Gastrocnemius medialis (tissue), 4 donors: ENCODE results near the gene MSTN.
"Not testable (repeated sequence)": the region's sequence is repeated elsewhere in the genome, so short reads cannot be mapped to it uniquely, and the experiment has no call there.

ENCODE experiments used
- CTCF ChIP-seq, 5 experiments: fragments of 450-650 bp in 3 of 5; fragments of 200-600 bp in 2 of 5; sonication (generic) in 2 of 5; IDR thresholded peaks in 4 of 5; conservative IDR thresholded peaks in 1 of 5; 1 replicate in 4 of 5; 2 replicates in 1 of 5; pipeline ENCODE4 v1.5.1; 2016 to 2019; ENCODE audit warnings: antibody characterized with exemption in 5 of 5, mild to moderate bottlenecking in 3 of 5, moderate library complexity in 3 of 5
- POLR2A ChIP-seq, 2 donors: fragments of 450-650 bp; IDR thresholded peaks; one replicate each; pipeline ENCODE4 v1.6.1; 2017; ENCODE audit warnings: antibody characterized with exemption in 2 of 2, mild to moderate bottlenecking in 2 of 2, moderate library complexity in 2 of 2

DNA sequence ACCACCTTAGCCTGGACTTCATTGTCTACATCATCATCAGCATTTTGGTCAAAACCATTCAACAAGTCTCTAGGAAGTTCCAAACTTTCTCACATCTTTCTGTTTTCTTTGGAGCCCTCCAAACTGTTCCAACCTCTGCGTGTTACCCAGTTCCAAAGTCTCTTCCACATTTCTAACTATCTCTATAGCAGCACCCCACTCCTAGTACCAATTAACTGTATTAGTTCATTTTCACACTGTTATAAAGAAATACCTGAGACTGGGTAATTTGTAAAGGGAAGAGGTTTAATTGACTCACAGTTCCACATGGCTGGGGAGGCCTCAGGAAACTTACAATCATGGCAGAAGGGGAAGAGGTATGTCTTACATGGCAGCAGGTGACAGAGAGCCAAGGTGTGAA is 46.6 kb downstream of the MSTN start:
- TF ChIP-seq CTCF (IDR thresholded peaks at IDR 0.05 in 4 of 5, conservative IDR thresholded peaks at IDR 0.05 in 1 of 5); POLR2A (IDR thresholded peaks at IDR 0.05): not testable (repeated sequence)
